H9 (cell line): ENCODE results near the gene CCDC154. TPM values are rescaled to one million over a fixed set of nuclear protein-coding genes. Genes with fewer than 3 reads are reported as not detected.
A peak's percentile ranks its signal among the peaks of the same experiment; 100 is the strongest.

Experiments used
- DNase-seq: peaks from one replicate; pipeline ENCODE4 v3.0.0-alpha.2; 2017
- H2AFZ ChIP-seq: one replicate; pipeline ENCODE4 v1.6.1; 2013; ENCODE audit warnings: mild to moderate bottlenecking, low read length, control low read depth, moderate library complexity
- H2AK5ac ChIP-seq: 2 replicates; pipeline ENCODE4 v1.6.1; 2013; ENCODE audit warnings: low read length, control low read depth, mixed read lengths; ENCODE audit not compliant: insufficient read length
- H2BK120ac ChIP-seq: one replicate; pipeline ENCODE4 v1.6.1; 2013; ENCODE audit warnings: low read depth, mild to moderate bottlenecking, low read length, control low read depth, inconsistent platforms; ENCODE audit not compliant: poor library complexity, severe bottlenecking
- H2BK12ac ChIP-seq: 2 replicates; pipeline ENCODE4 v1.6.1; 2013; ENCODE audit warnings: low read length, control low read depth, mixed read lengths, low read depth; ENCODE audit not compliant: insufficient read length
- H2BK15ac ChIP-seq: 2 replicates; pipeline ENCODE4 v1.6.1; 2013; ENCODE audit warnings: low read depth, low read length, control low read depth
- H2BK20ac ChIP-seq: one replicate; pipeline ENCODE4 v1.6.1; 2013; ENCODE audit warnings: low read depth, mild to moderate bottlenecking, low read length, control low read depth, inconsistent platforms; ENCODE audit not compliant: poor library complexity, severe bottlenecking
- H2BK5ac ChIP-seq: 2 replicates; pipeline ENCODE4 v1.6.1; 2013; ENCODE audit warnings: low read length, control low read depth, mixed read lengths; ENCODE audit not compliant: insufficient read length
- H3K14ac ChIP-seq: 2 replicates; pipeline ENCODE4 v1.6.1; 2013; ENCODE audit warnings: low read length, control low read depth; ENCODE audit not compliant: insufficient read depth
- H3K18ac ChIP-seq: 2 replicates; pipeline ENCODE4 v1.6.1; 2013; ENCODE audit warnings: low read depth, mild to moderate bottlenecking, mixed read lengths, low read length, control low read depth; ENCODE audit not compliant: insufficient read length
- H3K23ac ChIP-seq: 2 replicates; pipeline ENCODE4 v1.6.1; 2013; ENCODE audit warnings: low read length, control low read depth, mixed read lengths, low read depth; ENCODE audit not compliant: insufficient read length
- H3K23me2 ChIP-seq: 2 replicates; pipeline ENCODE4 v1.6.1; 2013; ENCODE audit warnings: low read depth, mild to moderate bottlenecking, mixed read lengths, low read length, control low read depth; ENCODE audit not compliant: insufficient read length, poor library complexity, severe bottlenecking
- H3K27ac ChIP-seq: 2 replicates; pipeline ENCODE4 v1.5.1; 2013; ENCODE audit warnings: low read length, control low read depth, mixed read lengths, low read depth; ENCODE audit not compliant: insufficient read length
- H3K27me3 ChIP-seq: 2 replicates; pipeline ENCODE4 v1.6.1; 2013; ENCODE audit warnings: low read length, control low read depth, inconsistent platforms; ENCODE audit not compliant: insufficient read depth
- H3K4ac ChIP-seq: 2 replicates; pipeline ENCODE4 v1.6.1; 2013; ENCODE audit warnings: low read depth, mild to moderate bottlenecking, control low read depth, inconsistent platforms, low read length, moderate library complexity
- H3K4me1 ChIP-seq: 2 replicates; pipeline ENCODE4 v1.6.1; 2013; ENCODE audit warnings: low read length, control low read depth, inconsistent platforms; ENCODE audit not compliant: insufficient read depth
- H3K4me2 ChIP-seq: 2 replicates; pipeline ENCODE4 v1.6.1; 2013; ENCODE audit warnings: low read length, control low read depth, mixed read lengths; ENCODE audit not compliant: insufficient read length, insufficient read depth
- H3K56ac ChIP-seq: 2 replicates; pipeline ENCODE4 v1.6.1; 2013; ENCODE audit warnings: low read depth, mild to moderate bottlenecking, mixed read lengths, low read length, control low read depth; ENCODE audit not compliant: insufficient read length
- H3K79me1 ChIP-seq: 2 replicates; pipeline ENCODE4 v1.6.1; 2013; ENCODE audit warnings: low read depth, mild to moderate bottlenecking, moderate library complexity, low read length, control low read depth, inconsistent platforms; ENCODE audit not compliant: insufficient read depth, poor library complexity, severe bottlenecking
- H3K79me2 ChIP-seq: 2 replicates; pipeline ENCODE4 v1.6.1; 2013; ENCODE audit warnings: low read length, control low read depth, inconsistent platforms; ENCODE audit not compliant: insufficient read depth
- H3K9ac ChIP-seq: 2 replicates; pipeline ENCODE4 v1.6.1; 2013; ENCODE audit warnings: low read length, control low read depth, mixed read lengths; ENCODE audit not compliant: insufficient read length; ENCODE audit errors: extremely low read depth
- H3K9me3 ChIP-seq: one replicate; pipeline ENCODE4 v1.6.1; 2013; ENCODE audit warnings: low read depth, low read length, inconsistent platforms; ENCODE audit not compliant: control insufficient read depth
- H3T11ph ChIP-seq: one replicate; pipeline ENCODE4 v1.6.1; 2013; ENCODE audit warnings: mild to moderate bottlenecking, low read length, control low read depth, inconsistent platforms
- H4K20me1 ChIP-seq: one replicate; pipeline ENCODE4 v1.6.1; 2013; ENCODE audit not compliant: control insufficient read depth, insufficient read length, insufficient read depth
- H4K5ac ChIP-seq: 2 replicates; pipeline ENCODE4 v1.6.1; 2013; ENCODE audit warnings: low read depth, mild to moderate bottlenecking, mixed read lengths, low read length, control low read depth; ENCODE audit not compliant: insufficient read length
- H4K8ac ChIP-seq: replicated peaks from 2 replicates; pipeline ENCODE4 v1.6.1; 2013; ENCODE audit warnings: low read length, control low read depth, mixed read lengths, low read depth; ENCODE audit not compliant: insufficient read length
- H4K91ac ChIP-seq: 2 replicates; pipeline ENCODE4 v1.6.1; 2013; ENCODE audit warnings: low read depth, mild to moderate bottlenecking, moderate library complexity, mixed read lengths, low read length, control low read depth; ENCODE audit not compliant: insufficient read length
- H3K27ac Mint-ChIP-seq, 3 experiments: 2 replicates in 2 of 3; 3 replicates in 1 of 3; pipeline ENCODE4 v1.8.0; 2020 to 2021; ENCODE audit warnings: mixed read lengths in 3 of 3, mild to moderate bottlenecking in 1 of 3, moderate library complexity in 1 of 3
- H3K27me3 Mint-ChIP-seq: 2 replicates; pipeline ENCODE4 v1.8.0; 2021; ENCODE audit warnings: low read depth, mild to moderate bottlenecking, moderate library complexity, mixed read lengths
- H3K36me3 Mint-ChIP-seq, 3 experiments: 2 replicates in 2 of 3; 3 replicates in 1 of 3; pipeline ENCODE4 v1.8.0; 2020 to 2021; ENCODE audit warnings: low read depth in 3 of 3, mixed read lengths in 3 of 3; ENCODE audit not compliant: insufficient read depth in 1 of 3
- H3K4me1 Mint-ChIP-seq, 2 experiments: 2 replicates each; pipeline ENCODE4 v1.8.0; 2020; ENCODE audit warnings: mixed read lengths in 2 of 2
- H3K4me3 Mint-ChIP-seq, 2 experiments: 2 replicates in 1 of 2; 3 replicates in 1 of 2; pipeline ENCODE4 v1.8.0; 2020 to 2021; ENCODE audit warnings: mild to moderate bottlenecking in 2 of 2, mixed read lengths in 2 of 2, moderate library complexity in 1 of 2
- H3K9me3 Mint-ChIP-seq, 2 experiments: 2 replicates in 1 of 2; 3 replicates in 1 of 2; pipeline ENCODE4 v1.8.0; 2020; ENCODE audit warnings: mild to moderate bottlenecking in 2 of 2, mixed read lengths in 2 of 2, moderate library complexity in 1 of 2
- WGBS: extraction: QIAGEN DNeasy Blood & Tissue Kit; methylation state at CpG from one replicate; pipeline ENCODE4 v1.1.7; 2013; ENCODE audit warnings: missing lambda C conversion rate, low lambda C conversion rate, mixed read lengths; ENCODE audit not compliant: insufficient read length; ENCODE audit errors: extremely low coverage; 5-methylcytosine and 5-hydroxymethylcytosine counted together
- total RNA-seq: library from RNA; stranded (reverse); gene quantifications from 2 replicates; pipeline ENCODE4 v1.2.1, GENCODE V29; 2021
- TF ChIP-seq, protein P1 (sequence below): fragments of 200-600 bp; sonication (generic); conservative IDR thresholded peaks from 3 replicates; pipeline ENCODE4 v1.8.0; 2021; ENCODE audit warnings: antibody characterized with exemption, mild to moderate bottlenecking

The CCDC154 gene
- total RNA-seq, 1 experiment from 2014 or later, result 1.3 TPM

DNA sequence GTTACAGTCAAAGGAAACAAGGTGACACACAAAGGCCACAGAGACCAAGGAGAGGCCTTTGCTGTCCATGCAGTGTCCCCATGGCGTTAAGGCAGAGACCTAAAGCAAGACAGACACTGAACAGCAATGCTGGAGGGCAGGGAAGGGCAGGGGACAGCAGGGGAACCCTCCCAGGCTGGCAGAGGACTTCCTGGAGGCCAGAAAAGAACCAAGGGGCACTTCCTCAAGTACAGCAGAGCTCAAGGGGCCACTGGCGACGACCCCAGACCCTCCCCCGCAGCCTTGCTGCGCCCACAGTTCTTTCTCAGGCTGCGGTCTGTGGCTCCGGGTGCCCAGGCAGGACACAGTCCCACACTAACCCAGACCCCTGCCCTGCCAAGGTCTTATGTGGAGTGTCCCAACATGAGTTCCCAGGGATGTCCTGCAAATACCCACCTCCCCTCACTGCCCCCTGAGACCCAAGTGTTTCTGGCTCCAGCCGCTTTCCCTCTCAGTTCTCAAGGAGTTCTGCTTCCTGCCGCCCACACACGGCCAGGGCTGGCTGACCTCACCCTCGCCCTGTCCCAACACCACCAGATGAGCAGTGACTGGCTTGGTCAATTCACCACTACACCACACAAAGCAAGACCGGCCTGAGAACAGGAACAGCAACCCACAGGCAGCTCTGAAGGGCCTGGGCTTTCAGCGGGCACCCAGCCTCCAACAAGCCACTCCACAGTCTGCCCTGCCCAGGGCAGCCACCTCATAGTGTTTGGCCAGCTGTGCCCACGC, 26.3 kb upstream of the CCDC154 start:
- Mint-ChIP-seq H3K36me3 (peaks cover 0 to 2% (median 0%) of the 10 kb centered on the region in 3 experiments; a peak in 3 of 7 replicates), H3K4me3 (no peak overlapping the region), H3K4me1 (peaks cover 12 to 13% of the 10 kb centered on the region in 2 experiments), H3K27me3 (no peaks in the 10 kb centered on the region; the same call in 1 of the 2 replicates), H3K27ac (peak overlapping the region in 1 of 3 experiments; percentile 90; a peak in 3 of 7 replicates), H3K9me3 (peaks cover 1 to 4% of the 10 kb centered on the region in 2 experiments; a peak in 2 of 5 replicates)
- H3K9me3 ChIP-seq, result no peaks in the 10 kb centered on the region
- no peak overlapping the region for H2BK20ac ChIP-seq
- H2BK15ac ChIP-seq, result no peak overlapping the region
- no peak overlapping the region for H2AFZ ChIP-seq
- H3K79me2 ChIP-seq, result peaks cover 20% of the 10 kb centered on the region; the same call in 1 of the 2 replicates
- no peaks in the 10 kb centered on the region for H4K20me1 ChIP-seq
- no peak overlapping the region for H2BK120ac ChIP-seq
- H4K5ac ChIP-seq, result no peak overlapping the region
- peaks cover 14% of the 10 kb centered on the region for H3K79me1 ChIP-seq
- no peak overlapping the region for H4K8ac ChIP-seq
- no peak overlapping the region for H3K9ac ChIP-seq
- H3K27ac ChIP-seq, result no peak overlapping the region
- no peak for DNase-seq
- peaks cover 4% of the 10 kb centered on the region for H3K4me1 ChIP-seq
- H3K23ac ChIP-seq, result no peak overlapping the region
- no peak overlapping the region for H4K91ac ChIP-seq
- H3K27me3 ChIP-seq, result no peaks in the 10 kb centered on the region
- H3T11ph ChIP-seq, result no peak overlapping the region
- no peak overlapping the region for H3K18ac ChIP-seq
- TF ChIP-seq, protein P1, sequence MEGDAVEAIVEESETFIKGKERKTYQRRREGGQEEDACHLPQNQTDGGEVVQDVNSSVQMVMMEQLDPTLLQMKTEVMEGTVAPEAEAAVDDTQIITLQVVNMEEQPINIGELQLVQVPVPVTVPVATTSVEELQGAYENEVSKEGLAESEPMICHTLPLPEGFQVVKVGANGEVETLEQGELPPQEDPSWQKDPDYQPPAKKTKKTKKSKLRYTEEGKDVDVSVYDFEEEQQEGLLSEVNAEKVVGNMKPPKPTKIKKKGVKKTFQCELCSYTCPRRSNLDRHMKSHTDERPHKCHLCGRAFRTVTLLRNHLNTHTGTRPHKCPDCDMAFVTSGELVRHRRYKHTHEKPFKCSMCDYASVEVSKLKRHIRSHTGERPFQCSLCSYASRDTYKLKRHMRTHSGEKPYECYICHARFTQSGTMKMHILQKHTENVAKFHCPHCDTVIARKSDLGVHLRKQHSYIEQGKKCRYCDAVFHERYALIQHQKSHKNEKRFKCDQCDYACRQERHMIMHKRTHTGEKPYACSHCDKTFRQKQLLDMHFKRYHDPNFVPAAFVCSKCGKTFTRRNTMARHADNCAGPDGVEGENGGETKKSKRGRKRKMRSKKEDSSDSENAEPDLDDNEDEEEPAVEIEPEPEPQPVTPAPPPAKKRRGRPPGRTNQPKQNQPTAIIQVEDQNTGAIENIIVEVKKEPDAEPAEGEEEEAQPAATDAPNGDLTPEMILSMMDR, result no peak
- no peak overlapping the region for H2BK12ac ChIP-seq
- no peak overlapping the region for H3K56ac ChIP-seq
- H2BK5ac ChIP-seq, result no peak overlapping the region
- no peak overlapping the region for H2AK5ac ChIP-seq
- no peak overlapping the region for H3K4ac ChIP-seq
- peaks cover 11% of the 10 kb centered on the region for H3K23me2 ChIP-seq
- WGBS, result no CpG with 5 or more reads among the region's 14 CpGs
- no peak overlapping the region for H3K4me2 ChIP-seq
- H3K14ac ChIP-seq, result no peak overlapping the region; the same call in 1 of the 2 replicates
